B cell (primary cell): ENCODE data around the gene HILPDA. TPM values are rescaled to one million over a fixed set of nuclear protein-coding genes. Genes with fewer than 3 reads are reported as not detected.
"Not testable (repeated sequence)": the region's sequence is repeated elsewhere in the genome, so short reads cannot be mapped to it uniquely, and the experiment has no call there.

Experiments used
- ATAC-seq: fragments of 200-7000 bp; cut with Tn5 transposase; one replicate; pipeline ENCODE4 v1.10.0; 2021; ENCODE audit warnings: low read depth, mild to moderate bottlenecking, moderate number of reproducible peaks, moderate library complexity
- CTCF ChIA-PET: fragments of 350-600 bp; sonication (Branson Sonifier 250); formaldehyde crosslinking; loops from one replicate; lab custom pipeline; 2021; ENCODE audit warnings: antibody characterized with exemption, inconsistent platforms; lab: Charles Lee
- POLR2A ChIA-PET: fragments of 350-600 bp; sonication (Branson Sonifier 250); formaldehyde crosslinking; loops from one replicate; lab custom pipeline; 2021; ENCODE audit warnings: antibody characterized with exemption; lab: Charles Lee
- DNase-seq: peaks from one replicate; pipeline ENCODE4 v3.0.0; 2013
- H2AFZ ChIP-seq: 2 replicates; pipeline ENCODE4 v1.6.1; 2012; ENCODE audit warnings: mild to moderate bottlenecking, low read depth, low read length; ENCODE audit not compliant: insufficient read depth, poor library complexity, severe bottlenecking
- H3K27ac ChIP-seq, 2 donors: 1 replicate in 1 of 2; 2 replicates in 1 of 2; pipeline ENCODE4 v1.5.1; 2012 to 2013; ENCODE audit warnings: low read length in 2 of 2, mild to moderate bottlenecking in 2 of 2, moderate library complexity in 1 of 2
- H3K27me3 ChIP-seq, 4 experiments: fragments of 200-600 bp in 1 of 4; sonication (generic) in 1 of 4; replicated peaks in 1 of 4; 1 replicate in 2 of 4; 2 replicates in 2 of 4; pipeline versions ENCODE4 v1.6.1 to v1.7.0; 2013 to 2016; ENCODE audit warnings: low read length in 3 of 4, mild to moderate bottlenecking in 2 of 4, mixed read lengths in 1 of 4, moderate library complexity in 1 of 4; ENCODE audit not compliant: insufficient read depth in 4 of 4, control insufficient read depth in 3 of 4; ENCODE audit errors: control extremely low read depth in 1 of 4
- H3K36me3 ChIP-seq, 2 experiments: replicated peaks in 1 of 2; 1 replicate in 1 of 2; 2 replicates in 1 of 2; pipeline versions ENCODE4 v1.6.1 to v1.7.1; 2013; ENCODE audit warnings: low read length in 1 of 2; ENCODE audit not compliant: insufficient read depth in 2 of 2, control insufficient read depth in 1 of 2; ENCODE audit errors: control extremely low read depth in 1 of 2, extremely low read depth in 1 of 2
- H3K4me1 ChIP-seq, 2 donors: fragments of 200-600 bp in 1 of 2; sonication (generic) in 1 of 2; 1 replicate in 1 of 2; 2 replicates in 1 of 2; pipeline versions ENCODE4 v1.5.1 to v1.6.1; 2013 to 2017; ENCODE audit warnings: low read length in 2 of 2; ENCODE audit not compliant: control insufficient read depth in 2 of 2, insufficient read depth in 2 of 2
- H3K4me2 ChIP-seq: replicated peaks from 2 replicates; pipeline ENCODE3; 2012; ENCODE audit warnings: mild to moderate bottlenecking, low read depth, low read length; ENCODE audit not compliant: poor library complexity, severe bottlenecking
- H3K4me3 ChIP-seq, 5 experiments: fragments of 200-600 bp in 1 of 5; sonication (generic) in 1 of 5; 1 replicate in 3 of 5; 2 replicates in 2 of 5; pipeline versions ENCODE4 v1.5.1 to v1.7.0; 2011 to 2016; ENCODE audit warnings: low read length in 4 of 5, mild to moderate bottlenecking in 4 of 5, low read depth in 2 of 5, control low read depth in 1 of 5, moderate library complexity in 1 of 5; ENCODE audit not compliant: insufficient read depth in 1 of 5; ENCODE audit errors: control extremely low read depth in 1 of 5, extremely low read depth in 1 of 5
- H3K79me2 ChIP-seq: fragments of 200-600 bp; sonication (generic); one replicate; pipeline ENCODE4 v1.6.0; 2016; ENCODE audit warnings: low read length; ENCODE audit not compliant: control insufficient read depth, insufficient read depth
- H3K9ac ChIP-seq: fragments of 200-600 bp; sonication (generic); 2 replicates; pipeline ENCODE4 v1.6.1; 2017; ENCODE audit warnings: mild to moderate bottlenecking, low read length, moderate library complexity
- H3K9me3 ChIP-seq, 3 donors: one replicate each; pipeline versions ENCODE4 v1.6.1 to v1.7.1; 2013; ENCODE audit warnings: low read length in 2 of 3; ENCODE audit not compliant: control insufficient read depth in 2 of 3, insufficient read depth in 1 of 3; ENCODE audit errors: control extremely low read depth in 1 of 3
- H4K20me1 ChIP-seq: 2 replicates; pipeline ENCODE4 v1.6.0; 2012; ENCODE audit warnings: mild to moderate bottlenecking, low read length; ENCODE audit not compliant: insufficient read depth, control insufficient read depth, poor library complexity, severe bottlenecking
- H3K27ac Mint-ChIP-seq: one replicate; pipeline ENCODE4 v1.8.0; 2021; ENCODE audit warnings: mixed read lengths
- H3K27me3 Mint-ChIP-seq: one replicate; pipeline ENCODE4 v1.8.0; 2021; ENCODE audit warnings: mixed read lengths
- H3K4me1 Mint-ChIP-seq: one replicate; pipeline ENCODE4 v1.8.0; 2021; ENCODE audit warnings: mixed read lengths
- H3K4me3 Mint-ChIP-seq: one replicate; pipeline ENCODE4 v1.8.0; 2021; ENCODE audit warnings: mixed read lengths
- H3K9me3 Mint-ChIP-seq: one replicate; pipeline ENCODE4 v1.8.0; 2022; ENCODE audit warnings: mixed read lengths; ENCODE audit not compliant: insufficient read depth
- WGBS: methylation state at CpG from one replicate; pipeline ENCODE4 v1.1.5; 2013; ENCODE audit warnings: missing lambda C conversion rate; ENCODE audit not compliant: insufficient coverage; 5-methylcytosine and 5-hydroxymethylcytosine counted together
- intact Hi-C: fragments of 100-400 bp; cut with micrococcal nuclease; formaldehyde crosslinking; loops from one replicate; pipeline ENCODE4 v1.10.0; 2022
- polyA plus RNA-seq: library from polyadenylated mRNA; depleted of rRNA; stranded (reverse); fragments of >200 nt; gene quantifications from 2 replicates; pipeline ENCODE4 v1.2.3, GENCODE V29; 2012
- total RNA-seq, 2 donors: library from RNA; stranded (reverse); fragments of 120-200 nt in 1 of 2; gene quantifications; 1 replicate in 1 of 2; 2 replicates in 1 of 2; pipeline versions ENCODE4 v1.2.3 to v1.2.4, GENCODE V29; 2013 to 2022

HILPDA gene
- total and polyA plus RNA-seq, 2 donors (not counting 1 experiment from before 2014, with no cell fraction given): 6.5 to 10.1 TPM

DNA sequence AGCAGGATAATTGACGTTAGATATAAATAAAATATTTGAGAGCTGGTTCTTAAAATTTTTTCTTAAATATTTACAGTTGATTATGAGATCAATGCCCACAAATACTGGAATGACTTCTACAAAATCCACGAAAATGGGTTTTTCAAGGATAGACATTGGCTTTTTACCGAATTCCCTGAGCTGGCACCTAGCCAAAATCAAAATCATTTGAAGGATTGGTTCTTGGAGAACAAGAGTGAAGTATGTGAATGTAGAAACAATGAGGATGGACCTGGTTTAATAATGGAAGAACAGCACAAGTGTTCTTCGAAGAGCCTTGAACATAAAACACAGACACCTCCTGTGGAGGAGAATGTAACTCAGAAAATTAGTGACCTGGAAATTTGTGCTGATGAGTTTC is 23.4 kb downstream of the HILPDA start:
- DNase-seq, H3K4me2 ChIP-seq, H3K27ac Mint-ChIP-seq, H3K9me3 Mint-ChIP-seq, H4K20me1 ChIP-seq, H2AFZ ChIP-seq, POLR2A ChIA-PET, CTCF ChIA-PET, ATAC-seq, H3K27me3 ChIP-seq, H3K9ac ChIP-seq, H3K4me3 ChIP-seq, H3K27me3 Mint-ChIP-seq, H3K27ac ChIP-seq, H3K9me3 ChIP-seq: not testable (repeated sequence)
- Mint-ChIP-seq H3K4me1 (peaks cover 23% of the 10 kb centered on the region), H3K4me3 (peak overlapping the region; percentile 32)
- H3K79me2 ChIP-seq: peaks cover 17% of the 10 kb centered on the region
- H3K4me1 ChIP-seq: peaks cover 8 to 11% of the 10 kb centered on the region in 2 donors
- WGBS: no CpG with 5 or more reads among the region's 4 CpGs
- H3K36me3 ChIP-seq: peaks cover 0 to 21% of the 10 kb centered on the region in 2 experiments
- intact Hi-C loops: loop anchor here (5.0 kb wide), 2 partner anchors 137 to 258 kb away; partner anchors contain the start of genes CALU and RBM28

DNA sequence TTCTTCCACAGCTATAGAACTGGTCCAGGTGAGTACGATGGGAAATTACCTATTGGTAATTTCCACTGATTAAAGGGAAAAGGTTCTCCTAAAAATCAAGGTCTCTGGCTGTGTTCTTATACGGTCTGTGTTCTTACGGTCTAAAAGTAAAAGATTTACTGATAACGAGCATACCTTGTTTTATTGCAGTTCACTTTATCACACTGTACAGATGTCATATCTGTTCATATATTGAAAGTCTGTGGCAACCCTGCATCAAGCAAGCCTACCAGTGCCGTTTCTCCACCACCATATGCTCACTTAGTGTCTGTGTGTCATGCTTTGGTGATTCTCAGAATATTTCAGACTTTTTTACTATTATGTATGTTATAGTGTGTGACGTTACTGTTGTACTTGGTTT is 32.5 kb downstream of the HILPDA start:
- H3K4me3 ChIP-seq, CTCF ChIA-PET, H3K4me2 ChIP-seq, H3K27me3 Mint-ChIP-seq, POLR2A ChIA-PET, H3K9ac ChIP-seq, H3K4me1 ChIP-seq, H3K4me3 Mint-ChIP-seq, H4K20me1 ChIP-seq, DNase-seq, H3K27me3 ChIP-seq, H3K36me3 ChIP-seq, H3K79me2 ChIP-seq, ATAC-seq, H3K27ac Mint-ChIP-seq, intact Hi-C loops, H3K9me3 ChIP-seq, H2AFZ ChIP-seq, H3K27ac ChIP-seq, H3K4me1 Mint-ChIP-seq, H3K9me3 Mint-ChIP-seq: not testable (repeated sequence)
- 100% methylated on average over 1 of the region's 6 CpGs for WGBS
